ENCODE results near the gene PFN4.

DNA sequence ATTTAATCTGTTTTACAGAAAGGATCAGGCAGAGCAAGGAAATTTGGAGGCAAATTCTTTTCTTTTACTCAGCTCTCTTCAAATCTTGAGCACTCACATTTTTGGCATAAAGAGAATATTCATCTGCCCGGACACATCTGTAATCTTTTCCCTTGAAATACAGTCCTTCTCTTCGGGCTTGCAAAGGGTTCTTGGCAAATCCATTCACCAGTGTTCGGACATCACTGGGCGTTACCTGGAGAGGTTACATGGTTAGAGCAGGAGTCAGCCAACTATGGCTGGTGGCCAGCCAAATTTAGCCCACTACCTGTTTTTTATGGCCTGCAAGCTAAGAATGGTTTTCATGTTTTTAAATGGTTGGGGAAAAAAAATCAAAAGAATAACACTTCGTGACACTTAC, 2.1 kb downstream of the PFN4 start:
- TF ChIP-seq, protein P1, sequence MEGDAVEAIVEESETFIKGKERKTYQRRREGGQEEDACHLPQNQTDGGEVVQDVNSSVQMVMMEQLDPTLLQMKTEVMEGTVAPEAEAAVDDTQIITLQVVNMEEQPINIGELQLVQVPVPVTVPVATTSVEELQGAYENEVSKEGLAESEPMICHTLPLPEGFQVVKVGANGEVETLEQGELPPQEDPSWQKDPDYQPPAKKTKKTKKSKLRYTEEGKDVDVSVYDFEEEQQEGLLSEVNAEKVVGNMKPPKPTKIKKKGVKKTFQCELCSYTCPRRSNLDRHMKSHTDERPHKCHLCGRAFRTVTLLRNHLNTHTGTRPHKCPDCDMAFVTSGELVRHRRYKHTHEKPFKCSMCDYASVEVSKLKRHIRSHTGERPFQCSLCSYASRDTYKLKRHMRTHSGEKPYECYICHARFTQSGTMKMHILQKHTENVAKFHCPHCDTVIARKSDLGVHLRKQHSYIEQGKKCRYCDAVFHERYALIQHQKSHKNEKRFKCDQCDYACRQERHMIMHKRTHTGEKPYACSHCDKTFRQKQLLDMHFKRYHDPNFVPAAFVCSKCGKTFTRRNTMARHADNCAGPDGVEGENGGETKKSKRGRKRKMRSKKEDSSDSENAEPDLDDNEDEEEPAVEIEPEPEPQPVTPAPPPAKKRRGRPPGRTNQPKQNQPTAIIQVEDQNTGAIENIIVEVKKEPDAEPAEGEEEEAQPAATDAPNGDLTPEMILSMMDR (IDR thresholded peaks at IDR 0.05), result no peak
- TF ChIP-seq POLR2A (IDR thresholded peaks at IDR 0.05), result no peak
